ENCODE measurements around the gene PHYKPL. TPM values are rescaled to one million over a fixed set of nuclear protein-coding genes. Genes with fewer than 3 reads are reported as not detected.

The PHYKPL gene
- total RNA-seq (2012; rRNA removed) = 19.7 and 35.0 TPM in 2 replicates

DNA sequence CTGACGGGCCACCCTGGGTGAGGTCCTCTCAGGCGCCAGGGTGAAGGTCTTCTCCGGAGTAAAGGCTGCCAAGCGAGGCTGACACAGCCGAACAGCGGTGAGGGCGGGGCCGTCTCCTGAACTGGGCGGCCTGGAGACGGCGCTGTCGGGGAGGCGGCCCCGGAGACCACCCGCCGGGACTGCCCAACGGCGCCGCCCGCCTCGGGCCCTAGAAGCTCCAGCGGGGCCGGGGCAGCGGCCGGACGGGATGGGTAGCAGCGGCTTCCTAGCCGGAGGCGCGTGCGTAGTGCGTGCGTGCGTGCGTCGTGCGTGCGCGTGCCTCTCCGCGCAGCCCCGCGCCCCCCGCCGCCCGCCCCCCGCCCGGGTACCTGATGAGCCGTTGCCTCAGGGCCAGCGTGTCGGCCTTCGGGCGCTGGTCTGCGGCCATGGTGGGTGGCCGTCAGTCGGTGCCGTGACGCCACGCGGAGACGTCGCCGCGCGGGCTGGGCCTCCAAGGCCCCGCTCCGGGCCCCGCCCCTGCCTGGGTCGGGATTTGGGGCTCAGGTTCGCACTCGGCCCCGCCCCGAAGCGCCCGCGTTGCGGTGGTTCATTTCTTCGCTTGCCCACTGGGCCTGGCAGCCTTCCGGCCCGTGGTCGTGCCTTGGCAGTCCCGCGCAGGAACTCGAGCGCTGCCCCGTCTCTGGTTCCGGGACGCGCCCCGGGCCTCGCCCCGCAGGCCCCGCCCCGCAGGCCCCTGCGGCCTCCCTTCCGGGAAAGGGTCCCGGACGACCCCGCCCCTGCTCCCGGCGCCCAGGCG is at the start of gene PHYKPL:
Gene PHYKPL, minus strand, starts transcription at position 679 of the 796 bp plus-strand sequence. Its CDS starts 252 bp downstream, at position 427.
- peaks cover 30% of the 10 kb centered on the region for H3K4me1 ChIP-seq (ENCODE audit: control insufficient read depth, insufficient read depth, low read length)
- H3K36me3 ChIP-seq (ENCODE audit: insufficient read depth, low read length) = peaks cover 28% of the 10 kb centered on the region
- no peaks in the 10 kb centered on the region for H3K9me3 ChIP-seq (replicated peaks; ENCODE audit: low read length)
- peak within 1 kb of the TSS; percentile 94 for H3K9ac ChIP-seq (ENCODE audit: low read depth, low read length)
- peak within 1 kb of the TSS; percentile 99 for H3K4me2 ChIP-seq (ENCODE audit: low read length)
- no peaks in the 10 kb centered on the region for H3K27me3 ChIP-seq (ENCODE audit: control insufficient read depth, insufficient read depth, low read length)
- peak within 1 kb of the TSS; percentile 96 for H3K4me3 ChIP-seq (ENCODE audit: low read length)

DNA sequence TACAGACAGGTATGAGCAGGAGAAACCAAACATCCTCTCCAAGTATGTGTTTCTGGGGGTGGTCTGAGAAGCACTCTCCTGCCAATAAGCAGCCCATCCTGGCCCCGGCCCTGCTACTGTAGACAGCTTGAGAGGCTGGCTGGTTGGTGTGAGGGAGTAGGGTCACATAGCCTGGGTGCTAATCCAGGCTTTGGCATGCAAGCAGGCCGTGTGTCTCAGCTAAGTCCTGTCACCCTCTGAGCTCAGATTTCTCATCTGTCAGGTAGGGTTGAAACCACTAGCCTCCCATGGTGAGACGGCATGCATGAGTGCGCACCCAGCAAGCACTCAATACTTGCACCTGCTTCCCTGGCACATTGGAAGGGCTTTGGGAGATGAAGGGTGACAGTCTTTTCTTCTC is 49.8 kb upstream of the PHYKPL start:
- Histone ChIP-seq H3K9me3 (replicated peaks; ENCODE audit: low read length) (no peaks in the 10 kb centered on the region), H3K36me3 (ENCODE audit: insufficient read depth, low read length) (no peaks in the 10 kb centered on the region), H3K9ac (ENCODE audit: low read depth, low read length) (no peak overlapping the region), H3K4me2 (ENCODE audit: low read length) (no peak overlapping the region), H3K4me1 (ENCODE audit: control insufficient read depth, insufficient read depth, low read length) (no peaks in the 10 kb centered on the region), H3K4me3 (ENCODE audit: low read length) (no peak overlapping the region), H3K27me3 (ENCODE audit: control insufficient read depth, insufficient read depth, low read length) (no peaks in the 10 kb centered on the region)

DNA sequence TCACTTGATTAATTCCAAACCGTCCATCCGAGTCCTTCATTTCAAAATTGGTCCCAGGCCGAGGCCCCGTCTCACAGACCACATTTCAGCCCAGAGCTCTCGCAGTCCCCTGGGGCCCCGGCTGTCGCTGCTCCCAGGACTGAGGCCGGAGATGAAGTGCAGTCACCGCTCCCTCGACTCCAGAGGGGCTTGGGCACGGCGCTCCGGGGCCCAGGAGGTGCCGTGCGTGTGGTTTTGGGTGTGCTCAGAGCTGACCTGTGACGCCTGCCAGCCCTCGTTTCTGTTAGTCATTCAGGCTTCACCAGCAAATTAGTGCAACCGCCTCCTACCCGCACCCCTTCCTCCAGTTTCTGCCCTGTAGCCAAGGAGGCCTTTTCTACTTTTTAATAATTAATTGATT is 48.7 kb upstream of the PHYKPL start:
- H3K9ac ChIP-seq (ENCODE audit: low read depth, low read length) = no peak overlapping the region
- no peak overlapping the region for H3K4me2 ChIP-seq (ENCODE audit: low read length)
- H3K36me3 ChIP-seq (ENCODE audit: insufficient read depth, low read length) = no peaks in the 10 kb centered on the region
- no peaks in the 10 kb centered on the region for H3K9me3 ChIP-seq (replicated peaks; ENCODE audit: low read length)
- no peaks in the 10 kb centered on the region for H3K27me3 ChIP-seq (ENCODE audit: control insufficient read depth, insufficient read depth, low read length)
- no peaks in the 10 kb centered on the region for H3K4me1 ChIP-seq (ENCODE audit: control insufficient read depth, insufficient read depth, low read length)
- no peak overlapping the region for H3K4me3 ChIP-seq (ENCODE audit: low read length)

DNA sequence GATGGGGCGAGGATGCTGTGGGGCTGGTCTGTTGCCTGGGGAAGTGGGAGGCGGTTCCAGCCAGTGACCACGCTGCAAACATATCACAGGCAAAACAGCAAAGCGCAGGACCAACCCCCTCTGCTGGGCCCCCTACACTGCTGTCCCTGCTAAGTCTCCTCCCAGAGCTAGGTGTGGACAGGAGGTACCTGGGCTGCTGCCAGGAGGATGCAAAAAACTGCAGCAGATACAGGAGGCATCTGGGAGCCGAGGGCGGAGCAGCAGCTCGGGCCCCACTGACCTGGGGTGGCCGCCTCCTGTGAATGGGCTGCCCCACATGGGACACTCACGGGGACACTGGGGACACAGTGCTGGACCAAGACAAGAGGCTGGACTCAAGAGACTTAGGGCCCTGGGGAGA is 48.0 kb upstream of the PHYKPL start:
- Histone ChIP-seq H3K9ac (ENCODE audit: low read depth, low read length) (no peak overlapping the region), H3K4me3 (ENCODE audit: low read length) (no peak overlapping the region), H3K4me1 (ENCODE audit: control insufficient read depth, insufficient read depth, low read length) (no peaks in the 10 kb centered on the region), H3K27me3 (ENCODE audit: control insufficient read depth, insufficient read depth, low read length) (no peaks in the 10 kb centered on the region), H3K4me2 (ENCODE audit: low read length) (no peak overlapping the region), H3K9me3 (replicated peaks; ENCODE audit: low read length) (no peaks in the 10 kb centered on the region), H3K36me3 (ENCODE audit: insufficient read depth, low read length) (no peaks in the 10 kb centered on the region)

DNA sequence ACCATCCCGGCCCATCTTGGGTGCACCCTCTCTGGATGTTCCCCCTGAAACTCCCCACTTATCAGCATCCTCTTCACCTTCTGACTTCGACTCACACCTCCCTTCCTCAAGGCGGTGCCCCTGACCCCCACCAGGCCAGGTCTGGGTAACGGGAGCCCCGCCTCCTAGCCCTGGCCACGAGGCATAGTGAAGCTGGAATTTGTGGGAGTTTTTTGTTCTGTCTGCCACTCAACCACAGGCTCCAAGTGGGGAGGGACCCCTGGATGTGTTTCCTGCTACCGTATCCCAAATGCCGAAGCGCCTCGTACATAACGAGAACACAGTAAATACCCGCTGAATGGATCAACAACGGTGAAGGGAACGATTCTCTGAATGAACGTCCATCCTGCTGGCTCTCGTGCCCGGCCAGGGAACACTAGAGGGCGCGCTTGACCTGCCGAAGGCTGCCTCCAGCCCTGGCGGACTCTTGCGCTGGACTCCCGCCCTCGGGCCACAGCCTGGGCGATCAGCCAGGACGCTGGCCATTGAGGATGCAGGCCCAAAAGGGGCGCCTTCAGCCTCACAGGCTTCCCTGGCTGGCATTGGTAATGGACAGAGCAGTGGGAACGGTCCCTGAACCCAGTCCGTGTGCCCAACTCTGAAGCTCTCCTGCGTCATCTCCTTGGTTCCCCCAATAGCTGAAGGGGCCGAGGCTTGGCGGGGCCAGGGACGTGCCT is 47.3 kb upstream of the PHYKPL start:
- Histone ChIP-seq H3K36me3 (ENCODE audit: insufficient read depth, low read length) (no peaks in the 10 kb centered on the region), H3K9ac (ENCODE audit: low read depth, low read length) (no peak overlapping the region), H3K27me3 (ENCODE audit: control insufficient read depth, insufficient read depth, low read length) (no peaks in the 10 kb centered on the region), H3K4me1 (ENCODE audit: control insufficient read depth, insufficient read depth, low read length) (no peaks in the 10 kb centered on the region), H3K4me2 (ENCODE audit: low read length) (peak overlapping the region; percentile 57), H3K9me3 (replicated peaks; ENCODE audit: low read length) (no peaks in the 10 kb centered on the region), H3K4me3 (ENCODE audit: low read length) (no peak overlapping the region)

DNA sequence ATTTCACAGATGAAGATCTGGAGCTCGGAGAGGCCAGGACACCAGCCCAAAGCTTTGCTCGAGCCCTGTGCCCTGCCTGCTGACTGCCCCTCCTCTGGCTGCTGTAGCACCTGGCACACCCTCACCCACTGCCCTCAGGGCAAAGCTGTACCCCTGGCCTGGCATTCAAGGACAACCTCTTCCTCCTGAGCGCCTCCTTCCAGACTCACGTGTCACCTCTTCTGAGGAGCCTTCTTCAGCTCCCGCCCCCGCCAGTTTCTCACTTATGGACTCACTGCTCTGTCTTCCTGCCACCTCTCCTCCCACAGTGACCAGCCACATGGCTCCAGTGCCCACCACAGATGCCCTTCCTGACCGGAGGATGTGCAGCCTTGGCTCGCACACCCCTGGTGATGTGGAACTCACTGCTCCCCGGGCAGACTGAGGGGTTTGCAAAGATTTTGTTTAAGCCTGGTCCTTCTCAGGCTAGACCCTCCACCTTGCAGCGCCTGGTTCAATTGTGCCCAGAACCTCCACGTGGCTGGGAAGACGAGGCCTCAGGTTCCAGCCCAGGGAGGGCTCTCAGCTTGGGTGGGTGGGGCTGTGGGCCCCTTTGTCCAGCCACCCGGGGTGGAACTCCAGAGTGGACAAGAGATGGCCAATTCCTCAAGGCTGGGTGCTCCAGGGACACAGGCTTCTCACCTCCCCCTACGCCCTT is 46.6 kb upstream of the PHYKPL start:
- Histone ChIP-seq H3K4me2 (ENCODE audit: low read length) (no peak overlapping the region), H3K27me3 (ENCODE audit: control insufficient read depth, insufficient read depth, low read length) (no peaks in the 10 kb centered on the region), H3K9me3 (replicated peaks; ENCODE audit: low read length) (no peaks in the 10 kb centered on the region), H3K4me1 (ENCODE audit: control insufficient read depth, insufficient read depth, low read length) (no peaks in the 10 kb centered on the region), H3K36me3 (ENCODE audit: insufficient read depth, low read length) (no peaks in the 10 kb centered on the region), H3K9ac (ENCODE audit: low read depth, low read length) (no peak overlapping the region), H3K4me3 (ENCODE audit: low read length) (no peak overlapping the region)

DNA sequence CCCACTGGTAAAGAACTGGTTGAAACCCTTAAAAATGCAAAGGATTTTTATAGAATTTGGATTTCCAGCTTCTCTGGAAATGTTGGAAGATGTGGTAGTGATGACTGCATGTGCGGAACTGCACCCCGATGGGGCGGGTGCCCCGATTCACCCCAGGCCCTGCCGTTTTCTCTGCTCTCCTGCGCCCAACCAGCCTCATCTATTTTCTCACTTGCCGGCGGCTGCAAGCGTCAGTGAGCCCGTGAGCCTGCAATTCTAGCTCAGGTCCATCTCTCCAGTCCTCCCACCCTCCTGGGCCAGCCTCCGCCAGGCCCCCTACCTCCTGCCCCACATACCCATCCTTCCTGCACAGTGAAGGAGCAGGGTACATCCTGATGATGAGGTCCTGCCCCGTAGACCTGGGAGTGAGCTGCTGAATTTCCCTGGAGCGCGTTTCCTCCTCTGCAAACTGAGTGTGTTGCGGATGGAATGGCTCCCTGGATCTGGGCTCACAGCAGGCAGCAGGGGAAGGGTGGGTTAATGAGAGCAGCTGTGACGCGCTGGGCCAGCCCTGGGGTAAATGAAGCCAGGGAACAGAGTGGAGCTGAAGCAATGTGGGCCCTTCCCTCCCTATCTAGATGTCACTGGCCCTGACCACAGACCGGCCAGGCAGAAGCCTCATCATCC is 45.9 kb upstream of the PHYKPL start:
- Histone ChIP-seq H3K4me2 (ENCODE audit: low read length) (no peak overlapping the region), H3K36me3 (ENCODE audit: insufficient read depth, low read length) (no peaks in the 10 kb centered on the region), H3K27me3 (ENCODE audit: control insufficient read depth, insufficient read depth, low read length) (no peaks in the 10 kb centered on the region), H3K9me3 (replicated peaks; ENCODE audit: low read length) (no peaks in the 10 kb centered on the region), H3K4me3 (ENCODE audit: low read length) (no peak overlapping the region), H3K9ac (ENCODE audit: low read depth, low read length) (no peak overlapping the region), H3K4me1 (ENCODE audit: control insufficient read depth, insufficient read depth, low read length) (no peaks in the 10 kb centered on the region)

DNA sequence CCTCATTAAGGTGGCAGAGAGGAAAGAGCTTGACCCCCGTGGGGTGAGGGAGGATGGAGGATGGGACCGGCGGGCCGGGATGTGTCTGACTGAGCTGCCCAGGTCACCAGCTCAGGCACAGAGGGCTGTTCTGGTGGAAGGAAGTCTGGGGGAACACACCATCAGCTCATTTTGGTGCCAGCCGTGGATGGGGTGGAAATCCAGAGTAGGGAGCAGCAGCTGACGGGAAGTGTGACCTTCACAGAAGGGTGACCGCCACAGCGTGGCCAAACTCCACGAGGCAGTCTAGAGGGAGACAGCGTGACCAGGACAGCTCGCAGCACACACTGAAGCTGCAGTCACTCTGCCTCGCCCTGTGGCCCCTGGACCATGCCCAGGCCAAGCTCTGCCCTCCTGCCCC is 45.3 kb upstream of the PHYKPL start:
- no peak overlapping the region for H3K4me2 ChIP-seq (ENCODE audit: low read length)
- H3K27me3 ChIP-seq (ENCODE audit: control insufficient read depth, insufficient read depth, low read length) = no peaks in the 10 kb centered on the region

DNA sequence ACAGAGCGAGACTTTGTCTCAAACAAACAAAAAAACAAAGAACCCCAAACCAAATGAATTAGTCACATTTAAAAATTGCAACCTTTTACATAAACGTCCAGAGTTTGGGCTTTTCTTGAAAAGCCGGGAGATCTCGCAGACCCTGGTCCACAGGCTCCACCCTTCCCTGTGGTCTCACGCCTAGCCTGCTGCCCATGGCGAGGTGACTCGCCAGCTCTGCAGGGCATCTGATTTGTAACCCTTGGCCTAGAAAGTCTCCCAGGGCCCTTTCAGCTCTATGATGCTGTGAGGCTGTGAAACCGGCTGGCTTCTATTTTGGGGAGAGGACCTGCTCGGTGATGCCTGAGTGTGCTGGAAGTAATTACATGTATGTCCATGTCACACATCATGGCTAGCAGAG is 44.7 kb upstream of the PHYKPL start:
- H3K9ac ChIP-seq (ENCODE audit: low read depth, low read length) = no peak overlapping the region
- H3K4me3 ChIP-seq (ENCODE audit: low read length) = no peak overlapping the region
- H3K9me3 ChIP-seq (replicated peaks; ENCODE audit: low read length) = no peaks in the 10 kb centered on the region
- no peaks in the 10 kb centered on the region for H3K4me1 ChIP-seq (ENCODE audit: control insufficient read depth, insufficient read depth, low read length)
- no peak overlapping the region for H3K4me2 ChIP-seq (ENCODE audit: low read length)
- no peaks in the 10 kb centered on the region for H3K36me3 ChIP-seq (ENCODE audit: insufficient read depth, low read length)
- no peaks in the 10 kb centered on the region for H3K27me3 ChIP-seq (ENCODE audit: control insufficient read depth, insufficient read depth, low read length)

More for the DNA sequence above, 45.3 kb upstream of the PHYKPL start:
- Histone ChIP-seq H3K9me3 (replicated peaks; ENCODE audit: low read length) (no peaks in the 10 kb centered on the region), H3K36me3 (ENCODE audit: insufficient read depth, low read length) (no peaks in the 10 kb centered on the region), H3K4me3 (ENCODE audit: low read length) (no peak overlapping the region), H3K9ac (ENCODE audit: low read depth, low read length) (no peak overlapping the region), H3K4me1 (ENCODE audit: control insufficient read depth, insufficient read depth, low read length) (no peaks in the 10 kb centered on the region)

DNA sequence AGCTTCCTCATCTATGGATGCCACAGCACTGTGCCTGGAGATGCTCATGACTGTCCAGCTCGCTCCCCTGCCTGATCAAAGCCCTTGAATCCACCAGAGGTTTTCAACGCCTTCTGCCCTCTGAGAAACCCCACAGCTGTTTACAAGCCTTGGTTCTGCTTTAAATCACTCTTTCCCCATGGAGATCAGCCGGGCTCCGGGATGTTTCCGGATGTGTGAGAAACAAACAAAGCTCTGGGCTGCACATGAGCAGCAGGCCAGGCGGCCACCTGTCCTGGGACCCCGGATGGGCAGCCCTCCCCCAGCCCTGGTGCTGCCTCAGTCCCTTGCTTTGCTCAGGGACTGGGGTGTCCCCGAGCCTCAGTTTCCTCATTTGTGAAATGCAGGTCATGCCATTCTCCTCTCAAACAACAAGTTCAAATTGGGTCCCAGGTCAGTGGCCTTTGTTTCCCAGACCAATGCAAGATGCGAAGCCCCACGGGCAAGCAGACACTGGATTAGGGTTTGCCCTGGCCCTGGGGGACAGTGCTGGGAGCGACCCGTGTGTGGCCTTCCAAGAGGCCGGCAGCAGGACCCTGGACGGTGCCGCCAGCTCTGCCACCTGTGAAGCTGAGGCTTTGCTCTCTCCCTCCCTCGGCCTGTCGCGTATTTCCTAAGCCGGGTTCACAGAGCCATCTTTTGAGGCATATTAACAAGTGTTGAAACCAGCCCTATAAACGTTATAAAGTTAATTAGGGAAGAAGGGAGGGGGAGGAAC is 42.4 kb upstream of the PHYKPL start:
- H3K9ac ChIP-seq (ENCODE audit: low read depth, low read length) = no peak overlapping the region
- H3K4me1 ChIP-seq (ENCODE audit: control insufficient read depth, insufficient read depth, low read length) = no peaks in the 10 kb centered on the region
- no peaks in the 10 kb centered on the region for H3K36me3 ChIP-seq (ENCODE audit: insufficient read depth, low read length)
- H3K9me3 ChIP-seq (replicated peaks; ENCODE audit: low read length) = no peaks in the 10 kb centered on the region
- no peak overlapping the region for H3K4me2 ChIP-seq (ENCODE audit: low read length)
- no peak overlapping the region for H3K4me3 ChIP-seq (ENCODE audit: low read length)
- H3K27me3 ChIP-seq (ENCODE audit: control insufficient read depth, insufficient read depth, low read length) = no peaks in the 10 kb centered on the region

All from skeletal muscle satellite cell (primary cell).